Measurements from ENCODE around the gene CIB4.

Gene CIB4

DNA sequence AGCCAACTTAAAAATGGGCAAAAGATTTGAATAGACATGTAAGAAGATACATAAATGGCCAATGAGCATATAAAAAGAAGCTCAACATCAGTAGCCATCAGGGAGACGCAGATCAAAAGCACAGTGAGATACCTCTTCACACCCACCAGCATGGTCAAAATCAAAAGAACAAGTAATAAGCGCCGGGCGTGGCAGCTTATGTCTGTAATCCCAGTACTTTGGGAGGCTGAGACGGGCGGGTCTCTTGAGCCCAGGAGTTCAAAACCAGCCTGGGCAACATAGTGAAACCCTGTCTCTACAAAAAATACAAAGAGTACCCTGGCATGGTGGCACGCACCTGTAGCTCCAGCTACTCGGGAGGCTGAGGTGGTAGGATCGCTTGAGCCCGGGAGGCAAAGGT, 4.6 kb upstream of the CIB4 start:
- no peak for ATAC-seq (replicated peaks)
- Mint-ChIP-seq H3K4me3 (no peak overlapping the region), H3K27ac (no peak overlapping the region), H3K9me3 (no peaks in the 10 kb centered on the region), H3K4me1 (ENCODE audit: low read depth in 2 of 2) (no peaks in the 10 kb centered on the region), H3K36me3 (ENCODE audit: insufficient read depth) (no peaks in the 10 kb centered on the region), H3K27me3 (peaks cover 69 to 78% of the 10 kb centered on the region in 2 donors)
- no peak for DNase-seq

- H3K9me3 Mint-ChIP-seq, result no peaks in the 10 kb centered on the region
- no peaks in the 10 kb centered on the region for H3K36me3 Mint-ChIP-seq (ENCODE audit: insufficient read depth)
- H3K27ac Mint-ChIP-seq, result no peak overlapping the region
- H3K4me1 Mint-ChIP-seq (ENCODE audit: low read depth in 2 of 2), result no peaks in the 10 kb centered on the region
- H3K27me3 Mint-ChIP-seq, result peaks cover 63 to 65% of the 10 kb centered on the region in 2 donors
- no peak overlapping the region for H3K4me3 Mint-ChIP-seq
- DNase-seq (no peak), ATAC-seq (replicated peaks) (no peak)
Observed at GRCh38 chr2:26644188-26644835, 3.1 kb upstream of the CIB4 start.

- DNase-seq (no peak), ATAC-seq (replicated peaks) (no peak)
- Mint-ChIP-seq H3K36me3 (ENCODE audit: insufficient read depth) (no peaks in the 10 kb centered on the region), H3K4me3 (no peak overlapping the region), H3K4me1 (ENCODE audit: low read depth in 2 of 2) (no peaks in the 10 kb centered on the region), H3K27ac (no peak overlapping the region), H3K9me3 (no peaks in the 10 kb centered on the region), H3K27me3 (peaks cover 48 to 60% of the 10 kb centered on the region in 2 donors)
Observed at GRCh38 chr2:26642429-26642828, 1.3 kb upstream of the CIB4 start.

GRCh38 chr2:26640331-26640745, 828 bp downstream of the CIB4 start:
- ATAC-seq (replicated peaks), result no peak
- Mint-ChIP-seq H3K4me3 (no peak overlapping the region), H3K36me3 (ENCODE audit: insufficient read depth) (no peaks in the 10 kb centered on the region), H3K4me1 (ENCODE audit: low read depth in 2 of 2) (no peaks in the 10 kb centered on the region), H3K27ac (no peak overlapping the region), H3K9me3 (no peaks in the 10 kb centered on the region), H3K27me3 (peaks cover 27 to 40% of the 10 kb centered on the region in 2 donors)
- no peak for DNase-seq

- Mint-ChIP-seq H3K4me1 (ENCODE audit: low read depth in 2 of 2) (no peaks in the 10 kb centered on the region), H3K27ac (no peak overlapping the region), H3K9me3 (no peaks in the 10 kb centered on the region), H3K4me3 (no peak overlapping the region), H3K36me3 (ENCODE audit: insufficient read depth) (no peaks in the 10 kb centered on the region), H3K27me3 (peaks cover 22 to 35% of the 10 kb centered on the region in 2 donors)
- ATAC-seq (replicated peaks), result no peak
- no peak for DNase-seq
Observed at GRCh38 chr2:26639685-26640243, 1.4 kb downstream of the CIB4 start.

DNA sequence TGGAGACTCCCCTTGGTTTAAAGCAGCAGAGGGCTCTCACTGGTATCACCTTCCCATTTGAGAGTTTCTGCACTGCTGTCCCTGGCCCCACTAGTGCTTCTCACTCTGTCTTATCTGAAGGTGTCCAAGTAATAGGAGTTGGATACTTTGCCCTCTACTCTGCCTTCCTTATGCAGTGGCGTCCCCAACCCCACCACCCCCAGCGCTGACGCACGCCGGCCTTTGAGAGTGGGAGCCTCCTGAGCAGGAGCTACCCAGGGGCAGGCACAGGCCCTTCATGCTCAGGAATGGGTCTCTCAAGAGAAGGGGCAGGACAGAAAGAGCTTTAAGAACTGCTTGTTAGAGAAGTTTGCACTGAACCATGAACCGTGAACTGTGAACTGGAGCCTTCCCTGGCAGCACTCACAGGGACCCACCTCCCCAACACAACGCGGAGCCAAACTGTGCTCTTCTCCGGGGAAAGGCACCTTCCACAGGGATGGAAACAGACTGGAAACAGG, 3.3 kb downstream of the CIB4 start:
- no peak overlapping the region for H3K27ac Mint-ChIP-seq
- no peaks in the 10 kb centered on the region for H3K4me1 Mint-ChIP-seq (ENCODE audit: low read depth in 2 of 2)
- no peak overlapping the region for H3K4me3 Mint-ChIP-seq

DNA sequence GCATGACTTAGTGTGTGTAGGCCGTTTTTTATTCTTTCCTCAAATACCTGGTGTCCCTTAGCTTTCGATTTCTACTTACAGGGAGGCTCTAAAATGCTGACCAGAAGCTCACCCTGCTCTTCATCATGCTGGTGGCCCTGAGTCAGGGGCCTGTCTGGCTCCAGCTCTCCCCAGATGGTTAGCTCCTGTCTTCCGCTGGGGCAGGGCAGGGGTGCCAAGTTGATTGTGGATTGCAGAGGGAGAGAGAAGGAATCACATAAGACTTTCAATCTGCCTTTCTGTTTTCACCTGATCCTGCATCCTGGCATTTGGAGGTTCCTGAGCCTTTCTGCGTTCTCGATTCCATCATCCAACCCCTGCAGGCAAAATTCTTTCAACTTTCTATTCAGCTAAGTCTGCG, 4.2 kb downstream of the CIB4 start:
- H3K27ac Mint-ChIP-seq, result no peak overlapping the region
- H3K27me3 Mint-ChIP-seq, result peaks cover 20 to 21% of the 10 kb centered on the region in 2 donors
- DNase-seq (no peak), ATAC-seq (replicated peaks) (no peak)
- H3K4me3 Mint-ChIP-seq, result no peak overlapping the region
- no peaks in the 10 kb centered on the region for H3K9me3 Mint-ChIP-seq
- H3K36me3 Mint-ChIP-seq (ENCODE audit: insufficient read depth), result no peaks in the 10 kb centered on the region
- no peaks in the 10 kb centered on the region for H3K4me1 Mint-ChIP-seq (ENCODE audit: low read depth in 2 of 2)

More for the DNA sequence above, 3.3 kb downstream of the CIB4 start:
- Mint-ChIP-seq H3K27me3 (peaks cover 18 to 19% of the 10 kb centered on the region in 2 donors), H3K9me3 (no peaks in the 10 kb centered on the region), H3K36me3 (ENCODE audit: insufficient read depth) (no peaks in the 10 kb centered on the region)
- no peak for DNase-seq
- no peak for ATAC-seq (replicated peaks)

GRCh38 chr2:26635401-26635800, 5.8 kb downstream of the CIB4 start:
- H3K4me3 Mint-ChIP-seq, result no peak overlapping the region
- H3K4me1 Mint-ChIP-seq (ENCODE audit: low read depth in 2 of 2), result no peaks in the 10 kb centered on the region
- H3K27me3 Mint-ChIP-seq, result peaks cover 11 to 35% of the 10 kb centered on the region in 2 donors
- H3K9me3 Mint-ChIP-seq, result no peaks in the 10 kb centered on the region
- ATAC-seq (replicated peaks) (no peak), DNase-seq (no peak)
- H3K27ac Mint-ChIP-seq, result no peak overlapping the region
- no peaks in the 10 kb centered on the region for H3K36me3 Mint-ChIP-seq (ENCODE audit: insufficient read depth)

- H3K9me3 Mint-ChIP-seq, result no peaks in the 10 kb centered on the region
- ATAC-seq (replicated peaks) (no peak), DNase-seq (no peak)
- no peak overlapping the region for H3K4me3 Mint-ChIP-seq
- H3K27me3 Mint-ChIP-seq, result peaks cover 7 to 42% of the 10 kb centered on the region in 2 donors
- H3K4me1 Mint-ChIP-seq (ENCODE audit: low read depth in 2 of 2), result no peaks in the 10 kb centered on the region
- no peaks in the 10 kb centered on the region for H3K36me3 Mint-ChIP-seq (ENCODE audit: insufficient read depth)
- no peak overlapping the region for H3K27ac Mint-ChIP-seq
Observed at GRCh38 chr2:26634636-26635230, 6.4 kb downstream of the CIB4 start.

- H3K4me3 Mint-ChIP-seq, result no peak overlapping the region
- H3K27me3 Mint-ChIP-seq, result peaks cover 7 to 48% of the 10 kb centered on the region in 2 donors
- DNase-seq, result no peak
- no peak for ATAC-seq (replicated peaks)
- no peaks in the 10 kb centered on the region for H3K4me1 Mint-ChIP-seq (ENCODE audit: low read depth in 2 of 2)
- H3K9me3 Mint-ChIP-seq, result no peaks in the 10 kb centered on the region
- H3K27ac Mint-ChIP-seq, result no peak overlapping the region
- H3K36me3 Mint-ChIP-seq (ENCODE audit: insufficient read depth), result no peaks in the 10 kb centered on the region
Observed at GRCh38 chr2:26633993-26634595, 7.1 kb downstream of the CIB4 start.

GRCh38 chr2:26633351-26633945, 7.7 kb downstream of the CIB4 start:
- DNase-seq, result no peak
- no peaks in the 10 kb centered on the region for H3K9me3 Mint-ChIP-seq
- peaks cover 7 to 55% of the 10 kb centered on the region in 2 donors for H3K27me3 Mint-ChIP-seq
- no peak overlapping the region for H3K27ac Mint-ChIP-seq
- H3K4me1 Mint-ChIP-seq (ENCODE audit: low read depth in 2 of 2), result no peaks in the 10 kb centered on the region
- no peak for ATAC-seq (replicated peaks)
- no peaks in the 10 kb centered on the region for H3K36me3 Mint-ChIP-seq (ENCODE audit: insufficient read depth)
- H3K4me3 Mint-ChIP-seq, result no peak overlapping the region

DNA sequence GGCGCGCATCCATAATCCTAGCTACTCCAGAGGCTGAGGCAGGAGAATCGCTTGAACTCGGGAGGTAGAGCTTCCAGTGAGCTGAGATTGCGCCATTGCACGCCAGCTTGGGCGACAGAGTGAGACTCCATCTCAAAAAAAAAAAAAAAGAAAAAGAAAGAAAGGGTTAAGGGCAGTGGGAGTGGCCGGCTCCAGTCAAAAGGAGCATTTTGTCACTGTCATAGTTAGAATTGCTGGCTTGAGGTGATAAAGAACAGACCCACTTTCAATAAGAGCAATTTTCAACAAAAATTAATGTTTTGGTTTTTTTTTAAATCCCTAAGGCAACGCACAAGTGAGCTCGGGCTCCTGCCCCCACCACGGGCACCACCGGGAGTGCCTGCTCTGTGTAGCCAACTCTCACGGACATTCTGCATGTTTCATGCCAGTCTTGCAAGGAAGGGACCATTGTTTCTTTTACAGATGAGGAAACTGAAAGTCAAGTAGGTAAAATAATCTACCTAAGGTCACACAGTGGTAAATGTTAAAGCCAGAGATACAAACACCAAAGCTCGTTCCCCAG, 8.5 kb downstream of the CIB4 start:
- H3K36me3 Mint-ChIP-seq (ENCODE audit: insufficient read depth), result no peaks in the 10 kb centered on the region
- peaks cover 0 to 2% of the 10 kb centered on the region in 2 donors for H3K4me1 Mint-ChIP-seq (ENCODE audit: low read depth in 2 of 2)
- H3K27ac Mint-ChIP-seq, result no peak overlapping the region
- no peak overlapping the region for H3K4me3 Mint-ChIP-seq
- DNase-seq, result no peak
- H3K27me3 Mint-ChIP-seq, result peaks cover 14 to 62% of the 10 kb centered on the region in 2 donors
- H3K9me3 Mint-ChIP-seq, result no peaks in the 10 kb centered on the region
- ATAC-seq (replicated peaks), result no peak

GRCh38 chr2:26631401-26632170, 9.6 kb downstream of the CIB4 start:
- H3K4me1 Mint-ChIP-seq (ENCODE audit: low read depth in 2 of 2), result peaks cover 0 to 3% of the 10 kb centered on the region in 2 donors
- DNase-seq (no peak), ATAC-seq (replicated peaks) (no peak)
- no peaks in the 10 kb centered on the region for H3K9me3 Mint-ChIP-seq
- peaks cover 19 to 68% of the 10 kb centered on the region in 2 donors for H3K27me3 Mint-ChIP-seq
- no peaks in the 10 kb centered on the region for H3K36me3 Mint-ChIP-seq (ENCODE audit: insufficient read depth)
- H3K27ac Mint-ChIP-seq, result no peak overlapping the region
- H3K4me3 Mint-ChIP-seq, result no peak overlapping the region
